CD4-positive, alpha-beta memory T cell (primary cell): ENCODE results near the gene NME7. TPM values are rescaled to one million over a fixed set of nuclear protein-coding genes. Genes with fewer than 3 reads are reported as not detected.
"Not testable (repeated sequence)": the region's sequence is repeated elsewhere in the genome, so short reads cannot be mapped to it uniquely, and the experiment has no call there.

Source experiments
- CTCF ChIA-PET: fragments of 350-600 bp; sonication (Branson Sonifier 250); formaldehyde crosslinking; loops from one replicate; lab custom pipeline; 2021; ENCODE audit warnings: inconsistent platforms; ENCODE audit not compliant: partially characterized antibody; lab: Charles Lee
- POLR2A ChIA-PET: fragments of 350-600 bp; sonication (Branson Sonifier 250); formaldehyde crosslinking; loops from one replicate; lab custom pipeline; 2021; ENCODE audit not compliant: partially characterized antibody; lab: Charles Lee
- DNase-seq, 5 donors: peaks; one replicate each; pipeline versions ENCODE4 v3.0.0 to v3.0.0-alpha.2; 2020 to 2022; ENCODE audit warnings: mixed read lengths in 1 of 5
- H3K27ac ChIP-seq: one replicate; pipeline ENCODE4 v1.7.0; 2013; ENCODE audit warnings: low read depth, low read length
- H3K27me3 ChIP-seq: 2 replicates; pipeline ENCODE4 v1.7.0; 2013; ENCODE audit warnings: mild to moderate bottlenecking, low read length, moderate library complexity; ENCODE audit not compliant: insufficient read depth
- H3K36me3 ChIP-seq: 2 replicates; pipeline ENCODE4 v1.7.0; 2013; ENCODE audit warnings: mild to moderate bottlenecking, low read length, moderate library complexity; ENCODE audit not compliant: insufficient read depth
- H3K4me1 ChIP-seq: 2 replicates; pipeline ENCODE4 v1.7.0; 2013; ENCODE audit warnings: mild to moderate bottlenecking, low read length, moderate library complexity; ENCODE audit not compliant: insufficient read depth
- H3K4me3 ChIP-seq, 2 donors: one replicate each; pipeline ENCODE4 v1.7.0; 2013; ENCODE audit warnings: low read length in 2 of 2, mild to moderate bottlenecking in 1 of 2
- H3K9me3 ChIP-seq, 2 donors: one replicate each; pipeline ENCODE4 v1.7.0; 2013; ENCODE audit warnings: low read length in 2 of 2, control low read depth in 1 of 2; ENCODE audit not compliant: control insufficient read depth in 1 of 2
- H3K27ac Mint-ChIP-seq, 7 donors: one replicate each; pipeline ENCODE4 v1.8.0; 2020 to 2021; ENCODE audit warnings: mixed read lengths in 7 of 7, mild to moderate bottlenecking in 6 of 7, inconsistent platforms in 3 of 7, moderate library complexity in 3 of 7
- H3K27me3 Mint-ChIP-seq, 2 donors: one replicate each; pipeline ENCODE4 v1.8.0; 2020 to 2021; ENCODE audit warnings: mixed read lengths in 2 of 2
- H3K36me3 Mint-ChIP-seq, 2 donors: one replicate each; pipeline ENCODE4 v1.8.0; 2020 to 2021; ENCODE audit warnings: mixed read lengths in 2 of 2, inconsistent platforms in 1 of 2, mild to moderate bottlenecking in 1 of 2
- H3K4me1 Mint-ChIP-seq, 4 donors: one replicate each; pipeline ENCODE4 v1.8.0; 2020 to 2021; ENCODE audit warnings: mixed read lengths in 4 of 4, mild to moderate bottlenecking in 1 of 4
- H3K4me3 Mint-ChIP-seq, 8 donors: one replicate each; pipeline ENCODE4 v1.8.0; 2020 to 2021; ENCODE audit warnings: mixed read lengths in 8 of 8, mild to moderate bottlenecking in 7 of 8, moderate library complexity in 6 of 8, inconsistent platforms in 3 of 8
- H3K9me3 Mint-ChIP-seq, 8 donors: one replicate each; pipeline ENCODE4 v1.8.0; 2020 to 2021; ENCODE audit warnings: mixed read lengths in 8 of 8, mild to moderate bottlenecking in 5 of 8, inconsistent platforms in 3 of 8, moderate library complexity in 1 of 8
- intact Hi-C: fragments of 100-400 bp; cut with micrococcal nuclease; formaldehyde crosslinking; loops from one replicate; pipeline ENCODE4 v1.15.1; 2023
- polyA plus RNA-seq, 2 donors: library from polyadenylated mRNA; unstranded; fragments of 300-500 nt; fragmentation: Illumina TruSeq; gene quantifications; one replicate each; pipeline ENCODE4 v1.2.3, GENCODE V29; 2021
- total RNA-seq, 2 experiments: library from RNA; stranded (reverse); gene quantifications; one replicate each; pipeline ENCODE4 v1.2.3, GENCODE V29; 2021

The NME7 gene
- total and polyA plus RNA-seq, 4 experiments from 2014 or later = 12.0 to 22.8 (median 16.9) TPM

GRCh38 chr1:169288011-169288414, 79.6 kb downstream of the NME7 start:
- peaks cover 47 to 50% of the 10 kb centered on the region in 2 donors for H3K36me3 Mint-ChIP-seq
- intact Hi-C loops = no loop called here
- CTCF ChIA-PET = no interaction called here

GRCh38 chr1:169287280-169287679, 80.3 kb downstream of the NME7 start:
- Histone ChIP-seq H3K9me3 (no peaks in the 10 kb centered on the region), H3K36me3 (no peaks in the 10 kb centered on the region), H3K4me3 (no peak overlapping the region), H3K27me3 (no peaks in the 10 kb centered on the region), H3K4me1 (no peaks in the 10 kb centered on the region), H3K27ac (no peak overlapping the region)
- CTCF ChIA-PET = no interaction called here
- peaks cover 47 to 51% of the 10 kb centered on the region in 2 donors for H3K36me3 Mint-ChIP-seq
- no peak for DNase-seq
- peaks cover 3 to 29% (median 24%) of the 10 kb centered on the region in 8 donors for H3K9me3 Mint-ChIP-seq
- intact Hi-C loops = no loop called here
- no peak overlapping the region for H3K27ac Mint-ChIP-seq
- H3K4me3 Mint-ChIP-seq = no peak overlapping the region
- POLR2A ChIA-PET = no interaction called here
- no peaks in the 10 kb centered on the region for H3K4me1 Mint-ChIP-seq
- no peaks in the 10 kb centered on the region for H3K27me3 Mint-ChIP-seq

More at GRCh38 chr1:169288011-169288414, 79.6 kb downstream of the NME7 start:
- no peaks in the 10 kb centered on the region for H3K36me3 ChIP-seq
- H3K4me3 ChIP-seq = no peak overlapping the region
- no peaks in the 10 kb centered on the region for H3K9me3 ChIP-seq
- POLR2A ChIA-PET = no interaction called here
- no peaks in the 10 kb centered on the region for H3K4me1 ChIP-seq
- H3K27ac Mint-ChIP-seq = peak overlapping the region in 2 of 7 donors; percentile 50 to 52
- no peak for DNase-seq
- no peaks in the 10 kb centered on the region for H3K27me3 Mint-ChIP-seq
- H3K27ac ChIP-seq = no peak overlapping the region
- no peaks in the 10 kb centered on the region for H3K4me1 Mint-ChIP-seq
- no peak overlapping the region for H3K4me3 Mint-ChIP-seq
- H3K27me3 ChIP-seq = no peaks in the 10 kb centered on the region
- H3K9me3 Mint-ChIP-seq = peaks cover 2 to 22% (median 17%) of the 10 kb centered on the region in 8 donors

- CTCF ChIA-PET, H3K27me3 Mint-ChIP-seq, DNase-seq, H3K36me3 ChIP-seq, H3K27me3 ChIP-seq, H3K9me3 ChIP-seq, H3K4me1 Mint-ChIP-seq, H3K27ac ChIP-seq, H3K4me3 Mint-ChIP-seq, H3K27ac Mint-ChIP-seq, POLR2A ChIA-PET, H3K4me1 ChIP-seq, H3K4me3 ChIP-seq, intact Hi-C loops: not testable (repeated sequence)
- peaks cover 31 to 48% of the 10 kb centered on the region in 2 donors for H3K36me3 Mint-ChIP-seq
- peaks cover 3 to 65% (median 58%) of the 10 kb centered on the region in 8 donors for H3K9me3 Mint-ChIP-seq
Observed at GRCh38 chr1:169281562-169281961, 86.0 kb downstream of the NME7 start.

- H3K4me3 ChIP-seq = no peak overlapping the region
- no peak overlapping the region for H3K27ac Mint-ChIP-seq
- intact Hi-C loops = no loop called here
- no peak overlapping the region for H3K4me3 Mint-ChIP-seq
- H3K9me3 ChIP-seq = no peaks in the 10 kb centered on the region
- no peaks in the 10 kb centered on the region for H3K36me3 ChIP-seq
- no peaks in the 10 kb centered on the region for H3K4me1 Mint-ChIP-seq
- H3K27me3 Mint-ChIP-seq = no peaks in the 10 kb centered on the region
- H3K9me3 Mint-ChIP-seq = peaks cover 0 to 22% (median 3%) of the 10 kb centered on the region in 8 donors
- H3K27ac ChIP-seq = no peak overlapping the region
- DNase-seq = no peak
- ChIA-PET CTCF (no interaction called here), POLR2A (no interaction called here)
- H3K36me3 Mint-ChIP-seq = peaks cover 0 to 11% of the 10 kb centered on the region in 2 donors
- H3K27me3 ChIP-seq = no peaks in the 10 kb centered on the region
- no peaks in the 10 kb centered on the region for H3K4me1 ChIP-seq
Observed at GRCh38 chr1:169271098-169271497, 96.5 kb downstream of the NME7 start.

GRCh38 chr1:169266133-169266532, 101.5 kb downstream of the NME7 start:
- no peaks in the 10 kb centered on the region for H3K9me3 ChIP-seq
- Mint-ChIP-seq H3K4me1 (peaks cover 0 to 3% (median 0%) of the 10 kb centered on the region in 4 donors), H3K36me3 (peaks cover 41 to 50% of the 10 kb centered on the region in 2 donors), H3K9me3 (peaks cover 3 to 47% (median 25%) of the 10 kb centered on the region in 8 donors), H3K27ac (no peak overlapping the region), H3K27me3 (no peaks in the 10 kb centered on the region), H3K4me3 (no peak overlapping the region)
- H3K4me1 ChIP-seq = no peaks in the 10 kb centered on the region
- H3K27me3 ChIP-seq = no peaks in the 10 kb centered on the region
- no peak overlapping the region for H3K4me3 ChIP-seq
- no peak for DNase-seq
- H3K27ac ChIP-seq = no peak overlapping the region
- ChIA-PET CTCF (no interaction called here), POLR2A (no interaction called here)
- intact Hi-C loops = no loop called here
- H3K36me3 ChIP-seq = no peaks in the 10 kb centered on the region

- H3K4me3 Mint-ChIP-seq = peak overlapping the region in 1 of 8 donors; percentile 59
- DNase-seq = no peak
- Histone ChIP-seq H3K27me3 (no peaks in the 10 kb centered on the region), H3K4me3 (no peak overlapping the region), H3K36me3 (no peaks in the 10 kb centered on the region), H3K27ac (no peak overlapping the region), H3K4me1 (no peaks in the 10 kb centered on the region), H3K9me3 (no peaks in the 10 kb centered on the region)
- H3K9me3 Mint-ChIP-seq = peaks cover 3 to 62% (median 29%) of the 10 kb centered on the region in 8 donors
- no peaks in the 10 kb centered on the region for H3K27me3 Mint-ChIP-seq
- H3K27ac Mint-ChIP-seq = no peak overlapping the region
- H3K36me3 Mint-ChIP-seq = peaks cover 45 to 65% of the 10 kb centered on the region in 2 donors
- POLR2A ChIA-PET = no interaction called here
- peaks cover 0 to 3% (median 0%) of the 10 kb centered on the region in 4 donors for H3K4me1 Mint-ChIP-seq
- intact Hi-C loops = no loop called here
- CTCF ChIA-PET = no interaction called here
Observed at GRCh38 chr1:169263059-169263458, 104.5 kb downstream of the NME7 start.

GRCh38 chr1:169261884-169262283, 105.7 kb downstream of the NME7 start:
- no peak overlapping the region for H3K4me3 ChIP-seq
- intact Hi-C loops = no loop called here
- H3K4me1 Mint-ChIP-seq = peaks cover 0 to 3% (median 0%) of the 10 kb centered on the region in 4 donors
- no peaks in the 10 kb centered on the region for H3K36me3 ChIP-seq
- DNase-seq = no peak
- H3K4me3 Mint-ChIP-seq = no peak overlapping the region
- H3K27ac ChIP-seq = no peak overlapping the region
- peaks cover 3 to 69% (median 28%) of the 10 kb centered on the region in 8 donors for H3K9me3 Mint-ChIP-seq
- H3K9me3 ChIP-seq = no peaks in the 10 kb centered on the region
- CTCF ChIA-PET = interaction anchor here (1.2 kb wide), 1 partner anchor 29 kb away, joined by 3 read pairs; no protein-coding TSS in a partner anchor
- no peaks in the 10 kb centered on the region for H3K4me1 ChIP-seq
- no peaks in the 10 kb centered on the region for H3K27me3 ChIP-seq
- no peaks in the 10 kb centered on the region for H3K27me3 Mint-ChIP-seq
- POLR2A ChIA-PET = no interaction called here
- no peak overlapping the region for H3K27ac Mint-ChIP-seq
- H3K36me3 Mint-ChIP-seq = peaks cover 45 to 64% of the 10 kb centered on the region in 2 donors
